OCI-LY7 (cell line): Measurements from ENCODE around the gene KRCC1. TPM values are rescaled to one million over a fixed set of nuclear protein-coding genes. Genes with fewer than 3 reads are reported as not detected.

Experiments
- BruUV-seq: library from RNA; stranded (reverse); fragments of 400-500 nt; replicated peaks from 2 replicates; lab custom pipeline; 2021; lab: Mats Ljungman, UMichigan
- CTCF ChIA-PET: fragments of 300-600 bp; sonication (Branson Sonifier 250); formaldehyde crosslinking; loops from one replicate; lab custom pipeline; 2022; ENCODE audit warnings: antibody characterized with exemption; ENCODE audit not compliant: unreplicated experiment; lab: Charles Lee
- POLR2A ChIA-PET: fragments of 300-600 bp; sonication (Branson Sonifier 250); formaldehyde crosslinking; loops from one replicate; lab custom pipeline; 2022; ENCODE audit warnings: antibody characterized with exemption; lab: Charles Lee
- DNase-seq: peaks from one replicate; pipeline ENCODE4 v3.0.0-alpha.2; 2015; ENCODE audit warnings: low spot score
- H2AFZ ChIP-seq: fragments of 200-600 bp; sonication (generic), shearing (Covaris generic); 2 replicates; pipeline ENCODE4 v1.6.1; 2014; ENCODE audit warnings: mild to moderate bottlenecking, antibody characterized with exemption, low read length, moderate library complexity
- H3K27ac ChIP-seq: fragments of 200-600 bp; sonication (generic); 2 replicates; pipeline ENCODE4 v1.5.1; 2014; ENCODE audit warnings: mixed run types, low read depth, mild to moderate bottlenecking, moderate library complexity, low read length, inconsistent platforms; ENCODE audit not compliant: poor library complexity, severe bottlenecking
- H3K36me3 ChIP-seq: fragments of 200-600 bp; sonication (generic); 2 replicates; pipeline ENCODE4 v1.6.1; 2014; ENCODE audit warnings: mild to moderate bottlenecking, antibody characterized with exemption, low read length, moderate library complexity, mixed read lengths; ENCODE audit not compliant: insufficient read depth
- H3K4me1 ChIP-seq: fragments of 200-600 bp; sonication (generic); 2 replicates; pipeline ENCODE4 v1.5.1; 2014; ENCODE audit warnings: mild to moderate bottlenecking, low read length; ENCODE audit not compliant: insufficient read depth, poor library complexity, severe bottlenecking
- H3K4me2 ChIP-seq: fragments of 200-600 bp; sonication (generic); 2 replicates; pipeline ENCODE4 v1.6.1; 2014; ENCODE audit warnings: mild to moderate bottlenecking, low read length
- H3K4me3 ChIP-seq: fragments of 200-600 bp; sonication (generic); 2 replicates; pipeline ENCODE4 v1.5.1; 2014; ENCODE audit warnings: mild to moderate bottlenecking, low read depth, low read length; ENCODE audit not compliant: poor library complexity, severe bottlenecking
- H3K79me2 ChIP-seq: fragments of 200-600 bp; sonication (generic); 2 replicates; pipeline ENCODE4 v1.6.1; 2016; ENCODE audit warnings: low read depth, mild to moderate bottlenecking, low read length, moderate library complexity, mixed read lengths; ENCODE audit not compliant: insufficient read depth
- H3K9me2 ChIP-seq: fragments of 200-600 bp; sonication (generic); 2 replicates; pipeline ENCODE4 v1.6.1; 2016; ENCODE audit warnings: mild to moderate bottlenecking, low read length, mixed read lengths; ENCODE audit not compliant: insufficient read depth
- H3K9me3 ChIP-seq: fragments of 200-600 bp; sonication (generic); 2 replicates; pipeline ENCODE4 v1.6.1; 2014; ENCODE audit warnings: mild to moderate bottlenecking, mixed run types, low read length, mixed read lengths
- H4K20me1 ChIP-seq: fragments of 200-600 bp; sonication (generic); 2 replicates; pipeline ENCODE4 v1.6.1; 2014; ENCODE audit warnings: mild to moderate bottlenecking, antibody characterized with exemption, low read length, moderate library complexity, mixed read lengths; ENCODE audit not compliant: insufficient read depth
- CTCF ChIP-seq: fragments of 200-600 bp; sonication (generic); conservative IDR thresholded peaks from 2 replicates; pipeline ENCODE4 v1.5.1; 2014; ENCODE audit warnings: mild to moderate bottlenecking, antibody characterized with exemption, low read length, moderate library complexity, mixed read lengths
- EZH2phosphoT487 ChIP-seq: fragments of 200-600 bp; sonication (generic); IDR thresholded peaks from 2 replicates; pipeline ENCODE4 v1.6.1; 2018; ENCODE audit warnings: low read depth, borderline replicate concordance, mild to moderate bottlenecking, mixed run types, antibody characterized with exemption, low read length, moderate library complexity, mixed read lengths
- intact Hi-C: fragments of 100-400 bp; cut with micrococcal nuclease; formaldehyde crosslinking; loops from one replicate; pipeline ENCODE4 v1.10.0; 2022; ENCODE audit not compliant: unreplicated experiment
- total RNA-seq, 2 experiments: library from RNA; depleted of rRNA in 1 of 2; stranded (reverse); fragments of >200 nt in 1 of 2; shearing (Covaris generic) in 1 of 2; gene quantifications; 2 replicates each; pipeline ENCODE4 v1.2.3, GENCODE V29; 2014 to 2022

The KRCC1 gene
- total RNA-seq, 2 experiments from 2014 or later: 18.7 to 31.7 TPM

DNA sequence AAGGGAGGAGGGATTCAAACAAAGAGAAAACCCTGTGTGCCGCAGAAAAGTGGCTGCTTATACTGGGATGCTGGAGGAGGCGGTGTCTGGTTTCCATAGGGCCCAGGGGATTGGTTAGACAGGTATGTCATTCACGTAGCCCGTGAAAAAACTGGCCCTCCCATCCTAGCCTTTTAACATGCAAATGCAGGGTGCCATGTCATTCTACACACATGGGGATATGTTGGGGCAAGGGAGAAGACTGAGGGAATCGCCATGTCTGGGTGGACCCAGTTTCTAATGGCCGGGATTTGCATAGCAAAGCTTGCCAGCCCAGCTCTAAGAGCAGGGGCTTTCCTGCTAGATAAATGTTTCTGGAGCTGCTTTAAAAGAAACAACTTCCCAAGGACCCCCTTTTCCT is 31.1 kb downstream of the KRCC1 start:
- DNase-seq: no peak
- Histone ChIP-seq H3K4me1 (no peaks in the 10 kb centered on the region), H3K27ac (no peak overlapping the region), H3K4me2 (no peak overlapping the region), H3K9me3 (no peaks in the 10 kb centered on the region; the same call in 1 of the 2 replicates), H3K9me2 (no peaks in the 10 kb centered on the region), H3K79me2 (no peaks in the 10 kb centered on the region), H4K20me1 (no peaks in the 10 kb centered on the region), H2AFZ (no peak overlapping the region), H3K36me3 (peaks cover 14% of the 10 kb centered on the region), H3K4me3 (no peak overlapping the region)
- CTCF ChIA-PET: no interaction called here
- BruUV-seq: no TSS peak
- TF ChIP-seq EZH2phosphoT487 (no peak), CTCF (no peak)
- intact Hi-C loops: no loop called here
- POLR2A ChIA-PET: no interaction called here

- Histone ChIP-seq H3K79me2 (no peaks in the 10 kb centered on the region), H4K20me1 (no peaks in the 10 kb centered on the region), H3K27ac (no peak overlapping the region), H2AFZ (no peak overlapping the region), H3K4me2 (no peak overlapping the region), H3K4me3 (no peak overlapping the region), H3K9me2 (no peaks in the 10 kb centered on the region), H3K9me3 (no peaks in the 10 kb centered on the region; the same call in 1 of the 2 replicates), H3K36me3 (peaks cover 3% of the 10 kb centered on the region; the same call in 1 of the 2 replicates), H3K4me1 (peaks cover 1% of the 10 kb centered on the region)
- CTCF ChIA-PET: no interaction called here
- DNase-seq: no peak
- intact Hi-C loops: no loop called here
- TF ChIP-seq CTCF: no peak
- TF ChIP-seq EZH2phosphoT487: no peak
- POLR2A ChIA-PET: interaction anchor here (0.7 kb wide), 1 partner anchor 1188 kb away, joined by 4 read pairs; no protein-coding TSS in a partner anchor
- BruUV-seq: no TSS peak
Measured at GRCh38 chr2:88022669-88022921, 33.0 kb downstream of the KRCC1 start.

DNA sequence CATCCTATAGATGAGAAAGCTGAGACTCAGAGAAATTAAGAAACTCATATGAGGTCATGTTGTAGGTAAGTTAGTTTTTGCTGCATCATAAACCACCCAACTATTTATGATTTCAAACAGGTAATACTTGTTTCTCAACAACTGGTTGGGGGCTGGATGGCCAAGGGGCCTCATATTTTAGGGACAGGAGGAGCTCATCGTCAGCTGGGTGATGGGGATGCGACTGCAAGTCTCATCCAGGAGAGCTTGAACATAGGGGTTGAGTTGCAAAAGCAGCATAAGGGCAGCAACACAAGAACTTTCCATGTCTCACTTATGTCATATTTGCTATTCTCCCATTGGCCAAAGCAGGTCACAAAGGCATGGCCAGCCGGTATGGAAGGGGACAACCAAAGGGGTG is 35.6 kb downstream of the KRCC1 start:
- H3K4me3 ChIP-seq: no peak overlapping the region
- no peaks in the 10 kb centered on the region; the same call in 1 of the 2 replicates for H3K9me3 ChIP-seq
- no peak overlapping the region for H3K4me2 ChIP-seq
- DNase-seq: no peak
- ChIA-PET CTCF (no interaction called here), POLR2A (interaction anchor here (0.6 kb wide), 1 partner anchor 13 kb away, joined by 3 read pairs; no protein-coding TSS in a partner anchor)
- H4K20me1 ChIP-seq: no peaks in the 10 kb centered on the region
- intact Hi-C loops: loop anchor here (5.0 kb wide), 1 partner anchor 32 kb away; no protein-coding TSS in a partner anchor
- no peak overlapping the region for H3K27ac ChIP-seq
- no peak overlapping the region for H2AFZ ChIP-seq
- no peaks in the 10 kb centered on the region for H3K9me2 ChIP-seq
- no peaks in the 10 kb centered on the region for H3K36me3 ChIP-seq
- TF ChIP-seq EZH2phosphoT487 (no peak), CTCF (no peak)
- H3K79me2 ChIP-seq: no peaks in the 10 kb centered on the region
- BruUV-seq: no TSS peak
- H3K4me1 ChIP-seq: peaks cover 15% of the 10 kb centered on the region
